Panc1 (cell line): Measurements from ENCODE around the gene TMEM248. TPM values are rescaled to one million over a fixed set of nuclear protein-coding genes. Genes with fewer than 3 reads are reported as not detected.

Source experiments
- ATAC-seq: fragments of 200-7000 bp; cut with Tn5 transposase; 2 replicates; pipeline ENCODE4 v1.9.1; 2020; ENCODE audit warnings: mild to moderate bottlenecking, moderate library complexity
- BruUV-seq: library from RNA; stranded (reverse); fragments of 400-500 nt; replicated peaks from 2 replicates; lab custom pipeline; 2021; lab: Mats Ljungman, UMichigan
- CTCF ChIA-PET: fragments of 300-600 bp; sonication (Branson Sonifier 250); formaldehyde crosslinking; loops from one replicate; lab custom pipeline; 2022; ENCODE audit warnings: antibody characterized with exemption; lab: Charles Lee
- POLR2A ChIA-PET: fragments of 300-600 bp; sonication (Branson Sonifier 250); formaldehyde crosslinking; loops from one replicate; lab custom pipeline; 2022; ENCODE audit warnings: antibody characterized with exemption; lab: Charles Lee
- DNase-seq: peaks from one replicate; pipeline ENCODE4 v3.0.0-alpha.2; 2010; ENCODE audit warnings: low read depth, low spot score
- H3K27ac ChIP-seq: 2 replicates; pipeline ENCODE4 v1.5.1; 2011; ENCODE audit warnings: mild to moderate bottlenecking, low read length, inconsistent platforms
- H3K27me3 ChIP-seq: fragments of 200-500 bp; sonication (Bioruptor generic); 2 replicates; pipeline ENCODE4 v1.6.0; 2014; ENCODE audit warnings: low read length, inconsistent platforms; ENCODE audit not compliant: control insufficient read depth, insufficient read depth
- H3K36me3 ChIP-seq: fragments of 200-500 bp; sonication (Bioruptor generic); 2 replicates; pipeline ENCODE4 v1.5.1; 2014; ENCODE audit warnings: inconsistent platforms, mild to moderate bottlenecking, low read length, moderate library complexity; ENCODE audit not compliant: control insufficient read depth, insufficient read depth
- H3K4me1 ChIP-seq: 2 replicates; pipeline ENCODE4 v1.5.1; 2011; ENCODE audit warnings: inconsistent platforms, mild to moderate bottlenecking, low read length, moderate library complexity; ENCODE audit not compliant: control insufficient read depth, insufficient read depth
- H3K4me3 ChIP-seq, 2 experiments: 2 replicates each; pipeline ENCODE4 v1.5.1; 2011 to 2012; ENCODE audit warnings: low read depth in 2 of 2, low read length in 2 of 2, mild to moderate bottlenecking in 2 of 2, inconsistent platforms in 1 of 2, moderate library complexity in 1 of 2
- H3K9me3 ChIP-seq: fragments of 200-500 bp; sonication (Bioruptor generic); 2 replicates; pipeline ENCODE4 v1.5.1; 2014; ENCODE audit warnings: low read depth, mild to moderate bottlenecking, inconsistent platforms, low read length, moderate library complexity; ENCODE audit not compliant: control insufficient read depth, insufficient read depth
- POLR2AphosphoS5 ChIP-seq: IDR thresholded peaks from 2 replicates; pipeline ENCODE4 v1.6.1; 2012; ENCODE audit warnings: mild to moderate bottlenecking, low read depth, low read length, moderate library complexity
- REST ChIP-seq, 2 experiments: IDR thresholded peaks; 2 replicates each; pipeline ENCODE4 v1.6.1; 2011 to 2012; ENCODE audit warnings: low read depth in 2 of 2, control low read depth in 1 of 2, low read length in 1 of 2, mild to moderate bottlenecking in 1 of 2, moderate library complexity in 1 of 2; ENCODE audit not compliant: insufficient read depth in 1 of 2
- SIN3A ChIP-seq: IDR thresholded peaks from 2 replicates; pipeline ENCODE4 v1.6.1; 2012; ENCODE audit warnings: low read depth, mild to moderate bottlenecking, low read length, moderate library complexity, borderline replicate concordance; ENCODE audit not compliant: insufficient read depth
- TCF7L2 ChIP-seq: IDR thresholded peaks from 2 replicates; pipeline ENCODE4 v1.6.1; 2011; ENCODE audit warnings: mild to moderate bottlenecking, low read depth, low read length, inconsistent platforms
- in situ Hi-C: cut with HindIII; loops from 2 replicates; pipeline ENCODE4 v1.10.0; 2016; ENCODE audit warnings: low sequenced_read_pairs, low pct_unique_long_range_greater_than_20kb
- intact Hi-C: fragments of 100-400 bp; cut with micrococcal nuclease; formaldehyde crosslinking; loops from one replicate; pipeline ENCODE4 v1.10.0; 2022; ENCODE audit not compliant: unreplicated experiment
- total RNA-seq: library from RNA; stranded (reverse); gene quantifications from one replicate; pipeline ENCODE4 v1.2.1, GENCODE V29; 2021; ENCODE audit not compliant: unreplicated experiment
- TF ChIP-seq, protein P1 (sequence below): fragments of 450-650 bp; IDR thresholded peaks from 2 replicates; pipeline ENCODE4 v1.5.1; 2017; ENCODE audit warnings: mild to moderate bottlenecking

TMEM248 gene
- total RNA-seq, 1 experiment from 2014 or later, result 176 TPM

- ATAC-seq, result no peak
- CTCF ChIA-PET, result no interaction called here
- BruUV-seq, result no TSS peak
- no peak overlapping the region for H3K27ac ChIP-seq
- H3K4me3 ChIP-seq, result no peak overlapping the region
- H3K9me3 ChIP-seq, result no peaks in the 10 kb centered on the region
- H3K27me3 ChIP-seq, result no peaks in the 10 kb centered on the region
- in situ Hi-C loops, result no loop called here
- POLR2A ChIA-PET, result no interaction called here
- DNase-seq, result no peak
- H3K4me1 ChIP-seq, result peaks cover 13% of the 10 kb centered on the region
- H3K36me3 ChIP-seq, result no peaks in the 10 kb centered on the region; the same call in 1 of the 2 replicates
- no peak for TF ChIP-seq SIN3A
- TF ChIP-seq, protein P1, sequence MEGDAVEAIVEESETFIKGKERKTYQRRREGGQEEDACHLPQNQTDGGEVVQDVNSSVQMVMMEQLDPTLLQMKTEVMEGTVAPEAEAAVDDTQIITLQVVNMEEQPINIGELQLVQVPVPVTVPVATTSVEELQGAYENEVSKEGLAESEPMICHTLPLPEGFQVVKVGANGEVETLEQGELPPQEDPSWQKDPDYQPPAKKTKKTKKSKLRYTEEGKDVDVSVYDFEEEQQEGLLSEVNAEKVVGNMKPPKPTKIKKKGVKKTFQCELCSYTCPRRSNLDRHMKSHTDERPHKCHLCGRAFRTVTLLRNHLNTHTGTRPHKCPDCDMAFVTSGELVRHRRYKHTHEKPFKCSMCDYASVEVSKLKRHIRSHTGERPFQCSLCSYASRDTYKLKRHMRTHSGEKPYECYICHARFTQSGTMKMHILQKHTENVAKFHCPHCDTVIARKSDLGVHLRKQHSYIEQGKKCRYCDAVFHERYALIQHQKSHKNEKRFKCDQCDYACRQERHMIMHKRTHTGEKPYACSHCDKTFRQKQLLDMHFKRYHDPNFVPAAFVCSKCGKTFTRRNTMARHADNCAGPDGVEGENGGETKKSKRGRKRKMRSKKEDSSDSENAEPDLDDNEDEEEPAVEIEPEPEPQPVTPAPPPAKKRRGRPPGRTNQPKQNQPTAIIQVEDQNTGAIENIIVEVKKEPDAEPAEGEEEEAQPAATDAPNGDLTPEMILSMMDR, result no peak
- no peak for TF ChIP-seq REST (IDR thresholded peaks at IDR 0.05; ENCODE audit: insufficient read depth in 1 of 2, low read depth in 2 of 2, low read length in 1 of 2)
- TF ChIP-seq POLR2AphosphoS5, result no peak
- no peak for TF ChIP-seq TCF7L2
- intact Hi-C loops, result no loop called here
Measured at GRCh38 chr7:66919304-66919703, 1.7 kb upstream of the TMEM248 start.

- TF ChIP-seq, protein P1, result no peak
- TF ChIP-seq POLR2AphosphoS5, result no peak
- no peak for TF ChIP-seq TCF7L2
- TF ChIP-seq SIN3A, result no peak
- TF ChIP-seq REST (IDR thresholded peaks at IDR 0.05; ENCODE audit: insufficient read depth in 1 of 2, low read depth in 2 of 2, low read length in 1 of 2), result no peak
- Histone ChIP-seq H3K27me3 (no peaks in the 10 kb centered on the region), H3K9me3 (no peaks in the 10 kb centered on the region), H3K27ac (no peak overlapping the region), H3K4me1 (peaks cover 13% of the 10 kb centered on the region), H3K36me3 (no peaks in the 10 kb centered on the region; the same call in 1 of the 2 replicates), H3K4me3 (no peak overlapping the region)
- no TSS peak for BruUV-seq
- no peak for ATAC-seq
- ChIA-PET POLR2A (no interaction called here), CTCF (no interaction called here)
- in situ Hi-C loops (no loop called here), intact Hi-C loops (no loop called here)
- DNase-seq, result no peak
Measured at GRCh38 chr7:66919704-66920103, 1.3 kb upstream of the TMEM248 start.
